Measurements from ENCODE around the gene MRNIP.

- TF ChIP-seq CTCF (IDR thresholded peaks at IDR 0.05; ENCODE audit: low read depth, low read length, poor library complexity, severe bottlenecking): no peak
- TF ChIP-seq EZH2phosphoT487 (IDR thresholded peaks at IDR 0.05; ENCODE audit: borderline replicate concordance, low read length): no peak
Observed at GRCh38 chr5:179827680-179828079, 30.9 kb downstream of the MRNIP start.
